Osteoblast (primary cell): ENCODE data around the gene CHRM1. TPM values are rescaled to one million over a fixed set of nuclear protein-coding genes. Genes with fewer than 3 reads are reported as not detected.

ENCODE experiments used
- DNase-seq: peaks from one replicate; pipeline ENCODE4 v3.0.0; 2011; ENCODE audit warnings: low spot score, mixed read lengths; ENCODE audit not compliant: insufficient read length; ENCODE audit errors: missing footprints
- H2AFZ ChIP-seq: 2 replicates; pipeline ENCODE4 v1.6.0; 2011; ENCODE audit warnings: mild to moderate bottlenecking, low read length
- H3K27ac ChIP-seq: 2 replicates; pipeline ENCODE4 v1.5.1; 2011; ENCODE audit warnings: mild to moderate bottlenecking, low read depth, low read length, moderate library complexity
- H3K27me3 ChIP-seq: 2 replicates; pipeline ENCODE4 v1.6.0; 2012; ENCODE audit warnings: mild to moderate bottlenecking, control low read depth, inconsistent platforms, low read length, moderate library complexity; ENCODE audit not compliant: insufficient read depth
- H3K36me3 ChIP-seq: 2 replicates; pipeline ENCODE4 v1.5.1; 2011; ENCODE audit warnings: mild to moderate bottlenecking, low read length, control low read depth, moderate library complexity; ENCODE audit not compliant: insufficient read depth
- H3K4me1 ChIP-seq: 2 replicates; pipeline ENCODE4 v1.5.1; 2011; ENCODE audit warnings: mild to moderate bottlenecking, low read length, control low read depth, moderate library complexity; ENCODE audit not compliant: insufficient read depth
- H3K4me2 ChIP-seq: 2 replicates; pipeline ENCODE4 v1.6.0; 2011; ENCODE audit warnings: mild to moderate bottlenecking, low read length; ENCODE audit not compliant: insufficient read depth
- H3K4me3 ChIP-seq: fragments of 200-600 bp; sonication (generic); 3 replicates; pipeline ENCODE4 v1.5.1; 2012; ENCODE audit warnings: mild to moderate bottlenecking, low read length, inconsistent platforms; ENCODE audit not compliant: insufficient read depth
- H3K79me2 ChIP-seq: 2 replicates; pipeline ENCODE4 v1.6.0; 2012; ENCODE audit warnings: mild to moderate bottlenecking, low read length, control low read depth, inconsistent platforms; ENCODE audit not compliant: insufficient read depth
- H3K9me3 ChIP-seq: 2 replicates; pipeline ENCODE4 v1.5.1; 2011; ENCODE audit warnings: low read depth, low read length, control low read depth
- H4K20me1 ChIP-seq: 2 replicates; pipeline ENCODE4 v1.6.0; 2012; ENCODE audit warnings: mild to moderate bottlenecking, low read length, control low read depth; ENCODE audit not compliant: insufficient read depth
- CTCF ChIP-seq: IDR thresholded peaks from 2 replicates; pipeline ENCODE4 v1.5.1; 2011; ENCODE audit warnings: mild to moderate bottlenecking, low read depth, low read length, moderate library complexity; ENCODE audit errors: extremely low read depth
- total RNA-seq: library from RNA; depleted of rRNA; stranded (reverse); fragments of >200 nt; gene quantifications from 2 replicates; pipeline ENCODE4 v1.2.3, GENCODE V29; 2012

The CHRM1 gene
- total RNA-seq, 1 donor = not detected

- H3K27me3 ChIP-seq = peaks cover 9% of the 10 kb centered on the region
- H2AFZ ChIP-seq = peak overlapping the region; percentile 57
Observed at GRCh38 chr11:62909107-62909894, 11.9 kb downstream of the CHRM1 start.

GRCh38 chr11:62908468-62909072 lies 12.6 kb downstream of the CHRM1 start:
- Histone ChIP-seq H3K4me1 (peaks cover 8% of the 10 kb centered on the region), H3K36me3 (no peaks in the 10 kb centered on the region), H3K27me3 (peaks cover 9% of the 10 kb centered on the region), H3K4me2 (no peak overlapping the region), H3K4me3 (no peak overlapping the region), H4K20me1 (no peaks in the 10 kb centered on the region), H3K79me2 (no peaks in the 10 kb centered on the region), H3K9me3 (no peaks in the 10 kb centered on the region), H3K27ac (no peak overlapping the region), H2AFZ (no peak overlapping the region)
- no peak for DNase-seq
- TF ChIP-seq CTCF = no peak

More at GRCh38 chr11:62909107-62909894, 11.9 kb downstream of the CHRM1 start:
- no peak overlapping the region for H3K4me2 ChIP-seq
- H3K4me3 ChIP-seq = no peak overlapping the region
- no peaks in the 10 kb centered on the region for H3K36me3 ChIP-seq
- no peaks in the 10 kb centered on the region for H3K79me2 ChIP-seq
- no peaks in the 10 kb centered on the region for H3K9me3 ChIP-seq
- peak; percentile 94 for DNase-seq
- H4K20me1 ChIP-seq = no peaks in the 10 kb centered on the region
- H3K27ac ChIP-seq = no peak overlapping the region
- peak; percentile 73 for TF ChIP-seq CTCF
- H3K4me1 ChIP-seq = peaks cover 8% of the 10 kb centered on the region

- peak overlapping the region; percentile 65 for H3K4me2 ChIP-seq
- H3K27ac ChIP-seq = no peak overlapping the region
- peak; percentile 95 for DNase-seq
- H4K20me1 ChIP-seq = no peaks in the 10 kb centered on the region
- H3K4me1 ChIP-seq = peaks cover 8% of the 10 kb centered on the region
- no peaks in the 10 kb centered on the region for H3K9me3 ChIP-seq
- no peak overlapping the region for H3K4me3 ChIP-seq
- H2AFZ ChIP-seq = peak overlapping the region; percentile 32
- TF ChIP-seq CTCF = peak; percentile 99
- H3K36me3 ChIP-seq = no peaks in the 10 kb centered on the region
- H3K27me3 ChIP-seq = peaks cover 7% of the 10 kb centered on the region
- no peaks in the 10 kb centered on the region for H3K79me2 ChIP-seq
Observed at GRCh38 chr11:62905927-62906531, 15.1 kb downstream of the CHRM1 start.

- no peak for DNase-seq
- Histone ChIP-seq H3K79me2 (no peaks in the 10 kb centered on the region), H3K36me3 (no peaks in the 10 kb centered on the region), H2AFZ (peak overlapping the region; percentile 7), H3K27me3 (peaks cover 9% of the 10 kb centered on the region), H3K4me3 (no peak overlapping the region), H3K4me1 (peaks cover 8% of the 10 kb centered on the region), H3K9me3 (no peaks in the 10 kb centered on the region), H3K4me2 (peak overlapping the region; percentile 65), H3K27ac (no peak overlapping the region), H4K20me1 (no peaks in the 10 kb centered on the region)
- TF ChIP-seq CTCF = no peak
Observed at GRCh38 chr11:62905296-62905695, 15.9 kb downstream of the CHRM1 start.
